GM21423 (cell line): ENCODE measurements around the gene COMP.

Experiments
- ATAC-seq: cut with Tn5 transposase; IDR thresholded peaks from one replicate; pipeline ENCODE4 v1.9.1; 2021; ENCODE audit warnings: mild to moderate bottlenecking, moderate library complexity; ENCODE audit not compliant: unreplicated experiment

COMP gene

DNA sequence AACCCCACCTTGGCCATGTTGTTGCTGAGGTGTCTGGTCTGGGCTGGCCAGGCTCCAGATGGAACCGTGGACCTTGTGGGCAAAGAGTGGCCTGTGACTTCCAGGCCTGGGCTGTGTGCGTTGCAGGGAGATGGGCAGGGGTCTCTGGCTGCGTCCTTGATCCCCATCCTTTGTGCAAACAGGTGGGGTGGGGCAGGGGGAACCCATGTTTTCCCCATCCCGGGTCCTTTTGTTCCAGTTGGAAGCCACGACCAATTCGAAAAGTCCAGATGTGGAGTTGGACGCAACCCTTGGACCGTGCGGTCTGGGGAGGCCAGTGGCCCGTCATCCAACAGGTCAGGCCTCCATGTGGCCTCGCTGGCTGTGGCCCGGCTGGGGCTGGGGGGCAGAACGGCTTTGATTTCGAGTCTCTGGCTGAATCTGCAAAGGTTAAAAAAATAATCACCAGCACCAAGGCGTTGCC, 13.1 kb upstream of the COMP start:
- no peak for ATAC-seq

DNA sequence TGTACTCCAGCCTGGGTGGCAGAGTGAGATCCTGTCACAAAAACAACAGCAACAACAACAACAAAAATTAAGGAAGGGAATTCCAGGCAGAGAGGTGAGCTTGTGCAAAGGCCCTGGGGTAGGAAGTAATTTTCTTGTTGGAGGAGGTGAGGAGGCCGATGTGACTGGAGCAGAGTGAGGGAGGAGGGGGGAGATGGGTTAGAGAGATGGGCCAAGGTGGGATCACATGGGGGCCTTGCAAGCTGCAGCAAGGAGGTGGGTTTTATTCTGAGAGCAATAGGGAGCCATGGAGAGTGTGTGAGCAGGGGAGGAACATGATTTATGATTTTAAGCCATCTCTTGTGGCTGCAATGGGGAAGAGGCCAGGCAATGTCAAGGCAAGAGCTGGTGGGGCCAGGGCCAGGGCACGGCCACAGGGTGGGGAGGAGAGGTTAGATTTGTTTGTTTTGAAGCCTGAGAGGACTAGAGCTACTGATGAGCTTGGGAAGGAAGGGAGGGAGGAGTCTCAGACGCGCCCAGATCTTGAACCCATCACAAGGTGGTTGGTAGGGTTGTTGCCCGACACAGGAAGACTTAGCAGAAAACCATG, 12.5 kb upstream of the COMP start:
- no peak for ATAC-seq

DNA sequence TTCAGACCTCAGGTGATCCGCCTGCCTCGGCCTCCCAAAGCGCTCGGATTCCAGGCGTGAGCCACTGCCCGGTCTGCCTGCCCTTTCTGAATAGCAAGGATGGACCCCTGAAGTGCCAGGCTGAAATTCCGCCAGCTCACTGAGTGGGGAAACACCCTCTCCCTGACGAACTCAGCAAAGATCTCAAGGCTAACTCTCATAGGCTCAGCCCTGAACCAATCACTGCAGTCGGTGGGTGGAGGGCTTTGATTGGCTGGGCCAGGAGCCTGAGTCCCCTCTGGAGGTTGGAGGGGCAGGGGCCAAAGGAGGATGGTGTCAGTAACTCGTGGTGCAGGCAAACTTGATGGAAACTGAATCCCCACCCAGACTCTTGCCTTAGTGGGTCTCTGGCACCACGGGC, 11.2 kb upstream of the COMP start:
- ATAC-seq, result no peak

DNA sequence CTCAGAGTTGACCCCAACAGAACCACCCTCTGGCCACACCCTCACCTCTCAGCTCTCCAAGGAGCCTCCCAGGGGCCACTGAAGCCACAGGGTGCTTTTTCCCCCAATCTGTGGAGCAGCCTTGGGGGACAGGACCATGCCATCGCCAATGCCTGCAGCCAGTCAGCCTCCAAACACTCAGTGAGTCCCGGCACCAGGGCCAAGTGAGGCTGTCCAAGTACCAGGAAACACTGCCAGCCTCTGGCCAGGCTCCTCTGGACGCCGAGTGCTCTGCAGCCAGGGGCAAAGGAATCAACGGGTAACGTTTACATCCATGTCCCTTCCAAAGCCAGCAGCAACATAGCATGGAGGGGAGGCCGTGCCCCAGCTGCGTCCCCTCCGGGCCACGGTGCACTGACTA, 9.5 kb upstream of the COMP start:
- ATAC-seq, result no peak

DNA sequence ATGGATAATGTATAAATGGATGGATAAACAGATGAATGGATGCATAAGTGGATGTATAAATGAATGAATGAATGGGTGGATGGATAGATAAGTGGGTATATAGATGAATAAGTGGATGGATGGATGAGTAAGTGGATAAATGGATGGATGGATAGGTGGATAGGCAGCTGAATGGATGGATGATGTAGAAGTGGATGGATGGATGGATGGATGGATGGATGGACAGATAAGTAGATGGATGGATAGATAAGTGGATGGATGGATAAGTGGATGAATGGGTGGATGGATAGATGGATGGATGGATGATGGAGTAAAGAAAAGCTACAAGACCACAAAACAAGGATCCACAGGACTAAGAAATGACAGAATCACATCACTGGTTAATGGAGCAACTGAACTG, 9.0 kb upstream of the COMP start:
- ATAC-seq, result no peak

DNA sequence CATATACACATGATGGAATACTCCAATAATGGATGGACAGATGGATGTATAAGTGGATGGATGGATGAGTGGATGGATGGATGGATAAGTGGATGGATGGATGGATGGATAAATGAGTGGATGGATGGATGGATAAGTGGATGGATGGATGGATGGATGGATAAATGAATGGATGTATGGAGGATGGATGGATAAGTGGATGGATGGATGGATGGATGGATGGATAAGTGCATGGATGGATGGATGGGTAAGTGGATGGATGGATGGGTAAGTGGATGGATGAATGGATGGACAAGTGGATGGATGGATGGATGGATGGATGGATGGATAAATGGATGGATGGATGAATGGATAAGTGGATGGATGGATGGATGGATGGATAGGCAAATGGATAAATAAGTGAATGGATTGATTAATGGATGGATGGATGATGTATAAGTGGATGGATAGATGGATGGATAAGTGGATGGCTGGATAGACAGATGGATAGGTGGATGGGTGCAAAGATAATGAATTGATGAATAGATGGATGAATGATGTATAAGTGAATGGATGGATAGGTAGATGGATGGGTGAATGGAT, 8.4 kb upstream of the COMP start:
- no peak for ATAC-seq

DNA sequence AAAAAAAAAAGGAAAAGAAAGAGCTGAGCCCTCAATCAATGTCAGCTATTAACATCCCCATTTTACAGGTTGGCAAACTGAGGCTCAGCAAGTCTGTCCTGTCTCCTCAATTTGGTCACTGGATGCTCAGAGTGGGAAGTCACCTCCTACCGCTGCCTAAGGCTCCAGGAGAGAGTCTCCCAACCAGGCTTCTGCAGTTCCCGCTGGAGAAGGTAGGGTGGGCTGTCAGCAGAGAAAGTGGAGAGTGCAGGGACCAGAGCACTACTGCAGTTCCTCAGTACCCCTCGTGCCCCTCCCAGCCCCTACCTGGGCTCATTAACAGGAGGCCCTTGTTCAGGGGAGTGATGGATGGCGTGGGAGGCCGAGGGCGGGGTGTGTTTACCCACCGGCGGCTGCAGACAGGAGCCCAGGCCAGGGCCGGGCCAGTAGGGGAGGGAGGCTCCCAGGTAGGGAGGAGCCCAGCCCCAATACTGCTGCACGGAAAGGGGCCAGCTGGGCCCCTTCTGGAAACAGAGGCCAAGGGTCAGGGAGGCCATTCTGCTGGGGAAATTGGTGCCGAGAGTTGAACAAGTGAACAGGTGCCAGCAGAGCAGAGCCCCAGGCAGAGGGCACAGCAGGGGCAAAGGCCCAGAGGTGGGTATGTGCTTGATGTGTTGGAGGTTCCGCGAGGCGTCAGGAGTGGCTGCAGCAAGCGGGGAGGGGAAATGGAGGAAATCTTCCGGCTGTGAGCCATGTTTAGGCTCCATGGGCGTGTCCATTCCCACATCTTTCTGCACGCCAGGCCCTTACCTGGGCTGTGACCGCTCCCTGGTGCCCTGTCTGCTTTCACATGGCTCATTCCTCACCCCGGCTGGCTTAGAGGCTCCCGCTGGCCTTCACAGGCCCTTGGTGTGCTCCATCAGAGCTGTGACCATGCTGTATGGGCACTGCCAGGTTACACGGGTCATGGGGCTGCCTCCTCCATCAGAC, 7.6 kb upstream of the COMP start:
- no peak for ATAC-seq

DNA sequence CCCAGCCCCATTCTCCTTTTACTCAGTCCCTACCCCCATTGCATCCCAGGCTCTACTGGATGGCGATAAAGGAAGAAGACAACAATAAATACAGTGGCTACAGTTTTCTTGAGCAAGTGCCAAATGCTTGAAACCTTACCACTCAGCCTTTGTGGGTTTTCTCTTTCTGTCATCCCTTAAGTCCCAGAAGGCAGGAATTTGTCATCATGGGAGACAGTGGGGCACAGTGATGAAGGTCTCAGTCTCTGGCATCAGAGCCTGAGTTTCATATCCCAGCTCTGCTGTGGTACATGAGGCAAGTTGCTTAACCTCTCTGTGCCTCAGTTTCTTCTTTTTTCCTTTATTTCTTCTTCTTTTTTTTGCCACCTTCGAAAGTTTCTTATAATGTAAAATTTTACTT, 5.1 kb upstream of the COMP start:
- no peak for ATAC-seq

DNA sequence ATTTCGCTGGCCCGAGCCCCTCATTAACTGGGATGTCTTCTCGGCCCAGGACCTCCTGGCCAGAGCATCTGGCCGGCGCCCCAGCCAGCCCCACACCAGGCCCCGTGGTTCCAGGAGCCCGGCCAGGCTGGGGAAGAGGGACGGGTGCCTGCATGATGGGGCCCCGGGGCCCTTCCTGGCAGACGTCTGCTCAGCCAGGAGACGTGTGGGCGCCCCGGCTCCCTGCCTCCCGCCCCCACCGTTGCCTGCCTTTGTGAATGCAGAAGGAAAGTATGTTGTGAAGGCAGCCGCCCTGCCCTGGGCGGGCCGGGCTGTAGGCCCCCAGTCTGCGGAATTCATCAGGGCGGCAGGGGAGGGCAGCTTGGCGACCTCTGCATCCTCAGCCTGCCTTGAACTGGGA, 4.4 kb upstream of the COMP start:
- ATAC-seq, result no peak

DNA sequence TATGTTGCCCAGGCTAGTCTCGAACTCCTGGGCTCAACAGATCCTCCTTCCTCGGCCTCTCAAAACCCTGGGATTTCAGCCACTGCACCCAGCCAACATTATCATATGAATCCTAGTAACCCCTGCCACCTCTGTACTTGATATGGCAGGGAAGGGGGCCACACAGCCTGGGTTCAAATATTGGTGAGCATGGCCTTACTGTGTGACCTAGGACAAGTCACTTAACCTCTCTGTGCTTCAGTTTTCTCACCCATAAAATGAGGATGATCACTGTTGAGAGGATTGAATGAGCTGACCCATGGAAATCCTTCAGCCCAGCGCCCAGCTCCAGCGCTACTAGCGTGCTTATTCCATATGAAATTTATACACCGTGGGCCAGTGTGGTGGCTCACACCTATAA, 3.6 kb upstream of the COMP start:
- ATAC-seq, result no peak

DNA sequence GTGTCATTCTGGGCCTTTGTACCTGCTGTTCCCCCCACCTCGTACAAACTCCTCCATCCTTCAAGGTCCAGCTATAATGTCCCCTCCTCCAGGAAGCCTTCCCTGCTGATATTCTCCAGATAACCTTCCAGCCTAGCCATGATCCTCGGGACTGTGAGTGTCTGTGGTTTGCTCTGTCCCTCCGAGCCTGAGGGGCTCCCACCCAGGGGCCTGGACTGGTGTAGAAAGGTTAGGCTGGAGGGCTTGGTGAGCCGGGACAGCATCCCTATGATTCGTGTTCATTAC, 2.9 kb upstream of the COMP start:
- ATAC-seq, result no peak

DNA sequence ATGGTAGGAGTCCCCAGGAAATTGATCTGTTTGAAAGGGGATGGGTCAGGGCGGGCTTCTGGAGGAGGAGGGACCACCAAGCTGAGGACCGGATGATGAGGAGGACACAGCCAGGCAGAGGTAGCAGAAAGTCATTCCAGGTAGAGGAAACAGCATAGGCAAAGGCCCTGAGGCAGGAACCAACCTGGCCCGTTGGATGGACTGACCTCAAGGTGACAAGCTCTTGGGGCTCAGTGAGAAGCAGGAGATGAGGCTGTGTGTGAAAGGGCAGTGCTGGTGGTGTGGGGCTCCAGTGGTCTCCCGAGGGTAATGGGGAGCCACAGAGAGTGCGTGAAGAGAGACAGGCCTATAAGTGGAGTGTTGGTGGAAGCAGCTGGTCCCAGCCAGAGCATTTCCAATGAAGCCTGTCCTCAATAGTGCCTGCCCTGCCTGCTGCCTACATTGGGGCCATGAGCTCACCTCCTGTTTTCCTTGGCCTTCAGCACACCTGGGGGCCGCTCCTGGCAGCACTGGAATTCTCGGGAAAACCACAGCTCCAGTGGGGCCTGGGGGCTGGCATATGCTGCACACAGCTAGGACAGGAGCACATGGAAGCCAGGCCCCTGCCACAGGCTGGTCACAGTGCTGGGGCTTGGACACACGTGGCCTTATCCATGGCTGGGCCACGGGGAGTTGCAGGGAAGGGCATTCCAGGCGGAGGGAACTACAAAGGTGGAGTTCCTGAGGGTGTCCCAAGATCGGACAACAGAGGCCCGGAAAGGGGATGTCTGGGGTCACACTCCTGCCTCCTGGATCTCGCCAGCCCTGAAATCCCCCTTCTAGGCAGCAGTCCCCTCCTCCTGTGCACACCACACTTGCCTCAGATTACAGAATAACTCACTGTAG, 2.3 kb upstream of the COMP start:
- ATAC-seq, result no peak

DNA sequence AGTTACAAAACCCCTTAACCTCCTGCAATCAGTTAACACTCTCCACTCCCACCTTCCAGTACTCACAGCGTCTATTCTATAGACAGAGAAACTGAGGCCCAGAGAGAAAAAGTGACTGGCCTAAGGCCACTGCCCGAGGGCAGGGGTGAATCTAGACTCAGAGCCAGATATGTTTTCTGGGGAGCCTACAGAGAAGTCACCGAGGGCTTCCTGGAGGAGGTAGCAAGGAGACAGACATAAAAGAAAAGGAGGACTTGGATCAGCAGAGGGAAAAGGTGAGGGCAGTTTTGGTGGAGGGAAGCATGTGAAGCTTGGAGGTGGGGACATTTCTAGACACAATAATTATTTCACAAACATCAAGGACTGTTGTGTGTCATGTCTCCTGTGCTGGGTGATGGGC, 1.6 kb upstream of the COMP start:
- ATAC-seq, result no peak

DNA sequence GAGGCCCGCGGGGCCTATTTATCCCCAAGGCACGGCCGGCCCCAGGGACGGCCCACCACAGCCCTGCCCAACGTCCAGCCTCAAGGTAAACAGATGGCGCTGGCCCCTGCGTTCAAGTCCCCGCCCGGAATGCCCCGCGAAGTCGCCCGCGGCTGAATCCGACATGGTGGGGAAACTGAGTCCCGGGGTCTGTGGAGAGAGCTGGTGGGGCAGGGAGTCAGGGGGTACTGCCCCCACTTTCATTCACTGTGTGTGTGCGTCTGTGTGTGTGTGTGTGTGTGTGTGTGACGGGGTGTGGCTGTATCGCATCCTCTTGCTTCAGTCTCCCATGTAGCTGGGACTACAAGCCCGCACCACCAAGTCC, 192 bp upstream of the COMP start:
- no peak for ATAC-seq

DNA sequence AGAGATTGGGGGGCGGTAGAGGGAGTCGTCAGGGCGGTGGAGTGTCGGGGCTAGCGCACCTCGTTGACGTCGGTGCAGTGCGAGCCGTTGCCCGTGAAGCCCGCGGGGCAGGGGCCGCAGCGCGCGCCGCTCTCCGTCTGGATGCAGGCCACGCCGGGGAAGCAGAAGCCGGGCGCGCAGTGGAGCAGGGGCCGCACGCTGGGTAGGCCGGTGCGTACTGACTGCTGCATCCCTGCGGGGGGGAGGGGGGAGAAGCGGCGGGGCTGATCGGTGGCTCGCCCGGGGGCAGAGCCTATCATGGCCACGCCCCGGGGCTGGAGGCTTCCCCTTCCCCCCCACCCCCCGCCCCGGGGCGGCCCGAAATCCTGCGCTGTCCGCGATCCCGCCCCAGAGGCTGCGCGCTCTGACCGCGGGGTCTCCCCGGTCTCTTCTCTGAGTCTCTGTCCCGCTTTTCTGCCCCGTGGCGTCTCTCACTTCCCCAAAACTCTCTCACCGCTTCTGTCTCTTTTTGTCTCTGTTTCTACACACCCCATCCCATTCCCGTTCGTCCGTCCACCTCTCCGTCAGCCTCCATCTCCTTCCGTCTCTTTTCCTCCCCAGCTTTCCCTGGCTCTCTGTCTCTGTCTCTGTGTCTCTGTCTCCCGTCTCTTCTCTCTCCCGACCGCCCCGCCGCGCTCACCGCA, 1.1 kb downstream of the COMP start:
- no peak for ATAC-seq

DNA sequence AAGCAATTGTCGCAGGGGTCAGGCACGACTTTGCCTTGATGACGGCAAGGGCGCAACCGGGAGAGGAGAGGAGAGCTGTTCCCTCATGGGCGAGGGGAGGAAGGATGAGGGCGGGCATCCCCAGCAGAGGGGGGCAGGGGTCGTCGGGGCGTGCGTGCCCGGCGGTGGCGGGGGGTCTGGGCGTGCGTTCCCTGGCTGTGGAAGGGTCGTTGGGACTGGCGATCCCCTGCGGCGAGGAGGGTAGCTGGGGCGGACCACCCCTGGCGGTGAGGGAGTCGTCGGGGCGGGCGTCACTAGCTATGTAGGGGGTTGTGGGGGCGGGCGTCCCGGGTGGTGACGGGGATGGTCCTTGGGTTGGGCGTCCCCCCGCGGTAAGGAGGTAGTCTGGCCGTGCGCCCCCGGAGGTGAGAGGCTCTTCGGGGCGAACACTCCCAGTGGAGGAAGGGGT, 1.7 kb downstream of the COMP start:
- ATAC-seq, result no peak

DNA sequence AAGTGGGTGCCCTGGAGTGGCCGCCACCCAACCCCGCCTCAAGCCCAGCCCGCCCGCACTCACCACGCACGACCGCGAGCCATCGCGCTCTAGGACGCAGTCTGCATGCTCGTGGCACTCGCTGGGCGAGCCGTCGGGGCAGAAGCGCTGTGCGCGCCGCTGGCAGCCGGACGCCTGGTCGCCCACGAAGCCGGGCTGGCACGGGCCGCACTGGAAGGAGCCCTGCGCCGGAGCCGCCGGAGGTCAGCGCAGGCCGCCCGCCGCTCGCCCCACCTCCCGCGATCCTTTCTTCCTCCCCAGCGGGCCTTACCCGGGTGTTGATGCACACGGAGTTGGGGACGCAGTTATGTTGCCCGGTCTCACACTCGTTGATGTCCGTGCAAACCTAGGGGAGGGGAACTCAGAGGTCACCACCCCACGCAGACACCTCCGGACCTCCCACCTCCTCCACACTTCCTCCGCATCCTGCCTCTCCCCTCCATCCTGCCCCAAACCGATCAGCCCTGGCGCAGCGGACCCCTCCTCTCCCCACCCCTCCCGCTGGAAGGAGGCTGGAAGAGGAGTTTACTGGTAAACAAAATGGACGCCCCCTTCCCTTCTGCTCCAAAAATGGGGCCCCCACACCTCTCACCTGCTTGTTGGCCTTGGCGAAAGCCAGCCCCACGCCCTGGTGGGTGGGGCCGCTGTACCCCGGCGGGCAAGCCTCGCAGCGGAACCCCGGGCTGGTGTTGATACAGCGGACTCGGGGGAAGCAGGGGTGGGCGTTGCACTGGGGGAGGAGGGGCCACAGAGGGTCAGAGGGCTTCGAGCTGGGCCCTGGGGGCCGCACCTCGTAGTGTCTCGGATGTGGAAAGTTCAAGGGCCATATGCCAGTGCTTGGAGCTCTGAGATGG, 2.3 kb downstream of the COMP start:
- ATAC-seq, result no peak

DNA sequence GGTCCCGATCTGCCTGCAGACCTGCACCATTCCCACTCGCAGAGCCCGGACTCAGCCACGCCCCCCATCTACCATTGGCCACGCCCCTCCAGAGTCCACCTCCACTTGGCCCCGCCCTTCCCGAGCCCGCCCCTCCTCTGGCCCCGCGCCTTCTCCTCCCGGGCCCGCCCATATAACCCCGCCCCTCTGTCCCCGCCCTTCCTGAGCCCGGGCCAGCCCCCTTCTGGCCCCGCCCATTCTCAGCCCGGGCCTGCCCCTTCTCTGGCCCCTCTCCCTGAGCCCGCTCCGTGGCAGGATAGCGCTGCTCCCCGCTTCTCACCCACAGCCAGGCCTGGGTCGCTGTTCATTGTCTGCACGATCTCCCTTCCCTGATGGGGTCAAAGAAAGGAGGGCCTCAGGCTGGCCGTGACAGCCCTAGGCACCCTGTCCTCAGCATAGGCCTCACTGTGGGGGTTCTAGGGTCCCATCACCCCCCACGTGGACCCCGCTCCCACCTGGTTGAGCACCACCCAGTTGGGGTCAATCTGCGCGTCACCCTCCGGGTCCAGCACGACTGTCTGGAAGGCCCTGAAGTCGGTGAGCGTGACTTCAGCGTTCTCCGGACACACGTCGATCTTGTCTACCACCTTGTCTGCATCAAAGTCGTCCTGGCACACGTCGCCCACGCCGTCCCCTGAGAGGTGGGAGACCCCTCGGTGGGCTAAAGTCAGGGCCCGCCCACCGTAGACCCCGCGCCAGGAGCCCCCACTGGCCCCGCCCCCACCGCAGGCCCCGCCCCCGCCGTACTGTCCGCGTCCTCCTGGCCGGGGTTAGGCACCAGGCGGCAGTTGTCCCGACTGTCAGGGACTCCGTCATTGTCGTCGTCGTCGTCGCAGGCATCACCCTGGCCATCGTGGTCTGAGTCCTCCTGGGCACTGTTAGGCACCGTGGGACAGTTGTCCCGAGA, 5.7 kb downstream of the COMP start:
- ATAC-seq, result no peak

DNA sequence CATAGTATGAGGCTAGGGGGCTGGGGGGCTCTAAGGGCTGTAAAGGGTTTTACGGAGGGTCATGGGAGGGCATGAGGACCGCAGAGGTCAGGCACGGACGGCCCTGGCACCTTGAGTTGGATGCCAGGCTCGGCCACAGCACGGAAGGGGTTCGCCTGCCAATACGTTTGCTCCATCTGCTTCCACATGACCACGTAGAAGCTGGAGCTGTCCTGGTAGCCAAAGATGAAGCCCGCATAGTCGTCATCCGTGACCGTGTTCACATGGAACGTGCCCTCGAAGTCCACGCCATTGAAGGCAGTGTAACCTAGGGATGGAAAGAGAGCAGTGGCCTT, 6.4 kb downstream of the COMP start:
- no peak for ATAC-seq
